ENCODE results near the gene ADARB1. TPM values are rescaled to one million over a fixed set of nuclear protein-coding genes. Genes with fewer than 3 reads are reported as not detected.
"Not testable (repeated sequence)": the region's sequence is repeated elsewhere in the genome, so short reads cannot be mapped to it uniquely, and the experiment has no call there.

The ADARB1 gene
- total RNA-seq, 2 donors from 2014 or later = 72.4 to 85.6 TPM

DNA sequence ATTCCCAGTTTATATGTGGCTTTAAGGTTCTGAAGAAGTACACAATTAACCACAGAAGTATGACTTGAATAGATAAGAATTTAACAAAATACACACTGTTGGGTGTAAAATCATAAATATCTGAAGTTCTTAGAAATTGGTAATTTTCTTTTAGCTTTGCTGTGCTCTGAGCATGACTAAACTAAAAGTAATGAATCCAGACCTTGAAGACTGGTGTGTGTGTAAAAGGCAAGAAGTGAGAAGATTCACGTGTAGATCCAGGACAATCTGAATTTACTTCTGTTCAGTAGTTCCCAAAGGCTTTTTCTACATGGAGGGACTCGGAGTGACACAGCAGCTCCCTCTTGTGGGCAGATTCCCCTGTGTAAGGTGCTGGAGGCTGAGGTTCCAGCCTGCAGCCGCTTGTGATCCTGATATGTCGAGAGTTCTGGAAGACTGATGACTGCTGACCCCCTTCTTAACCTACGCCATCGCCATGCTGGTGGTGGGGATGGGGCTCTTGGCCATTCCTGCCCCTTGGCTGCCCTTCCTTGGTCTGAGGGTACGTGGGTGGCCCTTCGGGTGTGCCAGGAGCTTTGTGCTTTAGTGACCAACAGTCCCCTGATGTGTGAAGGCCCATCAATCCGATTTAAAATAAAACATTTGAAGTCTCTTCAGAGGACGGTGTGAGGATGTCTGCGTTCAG lies 62.7 kb downstream of the ADARB1 start:
- DNase-seq (ENCODE audit: low spot score) = peak; percentile 95
- intact Hi-C loops (cut with DNase I) = loop anchor here (2.0 to 10.0 kb wide), 2 partner anchors 186 to 252 kb away; no protein-coding TSS in a partner anchor

DNA sequence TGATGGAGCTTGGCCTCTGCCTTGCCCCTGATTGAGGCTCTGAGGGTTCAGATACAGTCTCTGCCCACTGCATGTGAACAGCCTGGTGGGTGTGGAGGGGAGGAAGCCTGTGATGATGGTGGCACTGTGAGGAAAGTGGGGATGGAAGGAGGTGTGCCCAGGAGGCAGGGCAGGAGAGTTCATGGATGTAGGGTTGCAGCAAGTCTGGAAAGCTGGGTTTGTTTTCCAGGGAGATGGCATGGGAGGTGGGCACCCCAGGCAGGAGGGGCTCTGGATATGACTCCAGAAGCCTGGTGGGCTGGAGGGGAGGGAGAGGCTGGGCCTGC lies 63.2 kb downstream of the ADARB1 start:
- intact Hi-C loops (cut with DNase I) = loop anchor here (2.0 to 10.0 kb wide), 2 partner anchors 187 to 253 kb away; no protein-coding TSS in a partner anchor
- DNase-seq (ENCODE audit: low spot score) = peak; percentile 43

DNA sequence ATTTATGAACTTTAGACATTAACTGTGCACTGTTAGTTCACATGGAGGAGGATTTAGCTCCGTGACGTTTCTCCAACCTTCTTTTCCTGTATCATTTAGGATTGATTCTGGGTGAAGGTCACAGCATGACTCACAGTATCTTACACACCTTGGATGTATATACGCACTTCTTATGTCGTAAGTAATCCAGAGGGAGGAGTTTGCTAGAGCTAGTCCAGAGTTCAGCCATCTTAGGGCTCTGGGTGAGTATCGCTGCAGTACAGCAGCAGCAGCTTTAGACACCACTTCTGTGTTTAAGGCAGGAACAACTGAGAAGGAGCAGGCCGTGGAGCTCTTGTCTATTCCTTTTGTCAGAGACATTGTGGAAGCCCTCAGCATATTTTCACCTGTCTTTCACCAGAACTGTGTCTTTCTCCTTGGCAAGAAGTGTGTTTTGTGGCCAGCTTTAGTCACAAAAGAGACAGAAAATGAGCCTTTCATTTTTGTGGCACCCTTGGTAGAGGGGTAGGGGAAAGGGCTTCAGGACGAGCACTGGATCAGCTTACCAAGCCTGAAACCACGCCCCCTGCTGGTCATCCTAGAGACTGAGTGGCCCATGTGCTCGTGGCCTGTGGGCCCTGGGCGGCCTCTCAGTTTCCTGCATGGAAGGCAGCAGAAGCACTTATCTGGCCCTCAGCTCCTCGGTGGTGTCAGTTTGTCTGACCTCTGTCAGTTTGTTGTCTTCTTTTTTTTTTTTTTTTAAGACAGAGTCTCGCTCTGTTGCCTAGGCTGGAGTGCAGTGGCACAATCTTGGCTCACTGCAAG lies 64.0 kb downstream of the ADARB1 start:
- DNase-seq (ENCODE audit: low spot score) = peak; percentile 92
- intact Hi-C loops (cut with DNase I) = loop anchor here in 1 of 2 donors (10.0 kb wide), 1 partner anchor 254 kb away; no protein-coding TSS in a partner anchor

DNA sequence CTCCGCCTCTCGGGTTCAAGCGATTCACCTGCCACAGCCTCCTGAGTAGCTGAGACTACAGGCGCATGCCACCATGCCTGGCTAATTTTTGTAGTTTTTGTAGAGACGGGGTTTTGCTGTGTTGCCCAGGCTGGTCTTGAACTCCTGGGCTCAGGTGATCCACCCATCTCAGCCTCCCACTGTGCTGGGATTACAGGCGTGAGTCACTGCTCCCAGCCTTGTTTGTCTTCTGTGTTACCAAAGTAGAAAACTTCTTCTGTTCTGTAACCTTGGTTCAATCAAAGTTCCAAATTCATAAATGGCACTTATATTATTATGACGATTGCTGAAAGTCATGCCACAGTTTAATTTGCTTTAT lies 64.6 kb downstream of the ADARB1 start:
- DNase-seq (ENCODE audit: low spot score) = not testable (repeated sequence)
- intact Hi-C loops (cut with DNase I) = loop anchor here in 1 of 2 donors (10.0 kb wide), 1 partner anchor 254 kb away; no protein-coding TSS in a partner anchor

DNA sequence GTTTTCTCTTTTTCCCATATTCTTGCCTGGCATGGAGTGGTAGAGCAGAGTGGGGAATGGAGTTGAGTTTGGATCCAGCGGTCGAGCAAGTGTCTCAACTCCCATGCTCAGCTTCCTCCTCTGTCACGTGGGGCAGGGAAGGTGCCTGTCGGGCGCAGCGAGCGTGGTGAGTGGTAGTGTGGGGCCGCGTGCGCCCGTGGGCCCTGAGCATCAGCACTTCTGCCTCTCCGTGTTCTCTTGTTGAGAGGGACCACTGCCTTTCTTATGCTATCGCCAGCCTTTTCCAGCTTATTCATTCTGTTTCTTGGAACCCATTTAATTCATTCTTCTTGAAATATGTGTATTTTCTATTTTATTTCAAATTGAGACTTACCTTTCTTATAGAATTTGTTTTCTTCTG lies 65.1 kb downstream of the ADARB1 start:
- intact Hi-C loops (cut with DNase I) = loop anchor here in 1 of 2 donors (10.0 kb wide), 1 partner anchor 255 kb away; no protein-coding TSS in a partner anchor

DNA sequence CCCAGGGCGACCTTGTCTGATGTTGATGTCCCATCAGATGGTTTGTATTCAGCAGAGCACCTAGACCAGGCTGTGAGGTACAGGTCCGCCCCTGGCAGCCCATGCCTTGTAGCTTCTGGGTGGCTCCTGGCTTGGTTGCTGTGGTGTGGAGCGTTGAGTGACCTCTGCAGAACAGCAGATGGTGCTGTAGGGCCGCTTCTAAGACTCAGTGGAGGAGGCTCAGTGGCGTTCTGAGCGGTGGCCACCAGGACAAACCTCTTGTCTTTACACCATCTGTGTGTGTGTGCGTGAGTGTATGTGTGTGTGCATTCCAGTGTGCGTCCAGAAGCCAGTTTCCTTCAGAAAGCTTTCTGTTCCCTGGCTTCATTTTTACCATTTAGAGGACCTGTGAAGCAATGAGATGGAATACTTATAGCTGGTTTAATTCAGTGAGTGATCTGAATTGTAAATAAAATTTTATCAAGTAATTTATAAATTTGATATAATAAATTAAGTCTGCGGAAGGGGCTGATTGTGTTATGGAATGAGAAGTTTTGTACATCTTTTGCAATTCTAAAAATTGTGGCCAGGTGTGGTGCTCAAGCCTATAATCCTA lies 66.1 kb downstream of the ADARB1 start:
- intact Hi-C loops (cut with DNase I) = loop anchor here (5.0 to 10.0 kb wide), 2 partner anchors 64 to 417 kb away; no protein-coding TSS in a partner anchor

More for the DNA sequence above, 65.1 kb downstream of the ADARB1 start:
- DNase-seq (ENCODE audit: low spot score) = peak; percentile 64

DNA sequence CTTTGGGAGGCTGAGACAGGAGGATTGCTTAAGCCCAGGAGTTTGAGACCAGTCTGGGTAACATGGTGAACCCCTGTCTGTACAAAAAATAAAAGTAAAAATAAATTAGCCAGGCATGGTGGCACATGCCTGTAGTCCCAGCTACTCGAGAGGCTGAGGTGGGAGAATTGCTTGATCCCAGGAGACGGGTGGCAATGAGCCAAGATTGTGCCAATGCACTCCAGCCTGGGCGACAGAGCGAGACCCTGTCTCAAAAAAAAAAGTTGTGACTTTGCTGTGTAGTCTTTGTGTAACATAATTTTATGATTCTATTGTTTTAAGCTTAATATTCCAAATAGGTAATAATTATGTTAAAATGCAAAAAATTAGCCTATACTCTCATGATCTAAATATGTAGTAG lies 66.6 kb downstream of the ADARB1 start:
- intact Hi-C loops (cut with DNase I) = loop anchor here (5.0 to 10.0 kb wide), 2 partner anchors 64 to 416 kb away; no protein-coding TSS in a partner anchor
- not testable (repeated sequence) for DNase-seq (ENCODE audit: low spot score)

More for the DNA sequence above, 66.1 kb downstream of the ADARB1 start:
- peak; percentile 93 for DNase-seq (ENCODE audit: low spot score)

DNA sequence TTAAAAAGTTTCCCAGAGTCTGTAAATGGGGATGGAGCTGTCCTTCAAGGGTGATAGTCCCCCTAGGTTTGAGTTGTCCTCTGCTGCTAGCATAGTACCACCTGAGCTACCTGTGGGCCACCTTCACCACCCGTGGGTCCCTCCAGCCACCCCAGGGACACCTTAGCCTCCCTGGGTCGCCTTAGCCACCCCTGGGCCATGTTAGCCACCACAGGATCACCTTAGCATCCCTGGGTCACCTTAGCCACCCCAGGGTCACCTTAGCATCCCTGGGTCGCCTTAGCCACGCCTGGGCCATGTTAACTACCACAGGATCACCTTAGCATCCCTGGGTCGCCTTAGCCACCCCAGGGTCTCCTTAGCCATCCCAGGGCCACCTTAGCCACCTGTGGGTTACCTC lies 67.1 kb downstream of the ADARB1 start:
- peak; percentile 57 for DNase-seq (ENCODE audit: low spot score)
- intact Hi-C loops (cut with DNase I) = loop anchor here (5.0 to 10.0 kb wide), 2 partner anchors 63 to 416 kb away; no protein-coding TSS in a partner anchor

DNA sequence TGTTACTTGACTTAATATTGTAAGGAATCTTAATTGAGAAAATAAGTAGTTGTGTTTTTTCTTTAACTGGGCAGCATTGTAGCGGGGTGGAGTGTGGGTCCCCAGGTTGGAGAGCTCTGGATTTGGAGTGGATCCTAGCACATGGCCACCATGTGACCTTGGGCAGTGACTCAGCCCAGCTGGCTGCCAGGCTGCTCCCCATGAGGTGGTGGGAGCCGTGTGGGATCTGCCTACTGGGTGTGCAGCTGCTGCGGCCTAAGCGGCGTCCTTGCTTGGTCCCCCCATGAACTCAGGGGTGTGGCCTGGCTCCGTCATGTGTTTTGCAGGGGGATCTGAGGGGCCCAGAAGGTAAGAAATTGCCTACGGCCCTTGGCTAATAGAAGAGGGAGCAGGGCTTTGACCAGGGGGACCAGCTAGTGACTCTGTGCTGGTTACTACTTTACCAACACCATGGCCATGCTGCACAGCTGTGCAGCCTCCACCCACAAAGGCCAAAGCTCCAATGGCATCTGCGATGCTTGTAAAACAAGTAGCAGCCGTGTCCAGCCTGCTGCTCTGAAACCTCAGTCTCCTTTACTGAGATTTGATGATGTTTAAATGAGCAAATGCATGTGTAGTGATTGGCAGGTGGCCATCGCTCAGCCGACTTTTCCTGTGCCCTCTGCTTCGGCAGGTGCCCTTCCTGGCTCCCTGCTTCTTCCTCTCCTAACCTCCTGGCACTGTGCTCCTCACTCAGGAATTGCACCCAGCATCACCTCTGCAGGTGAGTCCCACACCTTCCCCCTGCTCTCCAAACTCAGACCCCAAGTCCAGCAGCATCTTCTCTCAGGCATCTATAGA lies 68.3 kb downstream of the ADARB1 start:
- DNase-seq (ENCODE audit: low spot score) = peak; percentile 86
- intact Hi-C loops (cut with DNase I) = loop anchor here (5.0 to 10.0 kb wide), 2 partner anchors 62 to 415 kb away; no protein-coding TSS in a partner anchor

DNA sequence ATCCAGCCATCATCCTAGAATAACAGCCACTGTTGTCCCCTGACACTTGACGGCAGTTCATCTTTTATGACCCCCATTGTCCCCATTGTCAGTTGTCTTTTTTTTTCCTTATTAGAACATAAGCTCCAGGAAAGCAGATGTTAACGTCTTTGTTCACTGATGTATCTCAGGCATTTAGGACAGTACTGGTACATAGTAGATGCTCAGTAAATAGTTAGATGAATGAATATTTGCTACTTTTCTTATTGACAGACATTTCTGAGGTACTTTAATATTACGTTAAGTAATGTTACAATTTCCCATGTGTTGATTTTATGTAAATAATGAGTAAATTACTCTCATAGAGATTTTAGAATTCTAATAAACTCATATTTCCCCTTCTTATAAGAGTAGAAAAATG lies 69.5 kb downstream of the ADARB1 start:
- intact Hi-C loops (cut with DNase I) = loop anchor here (5.0 to 10.0 kb wide), 2 partner anchors 61 to 413 kb away; no protein-coding TSS in a partner anchor
- DNase-seq (ENCODE audit: low spot score) = no peak

DNA sequence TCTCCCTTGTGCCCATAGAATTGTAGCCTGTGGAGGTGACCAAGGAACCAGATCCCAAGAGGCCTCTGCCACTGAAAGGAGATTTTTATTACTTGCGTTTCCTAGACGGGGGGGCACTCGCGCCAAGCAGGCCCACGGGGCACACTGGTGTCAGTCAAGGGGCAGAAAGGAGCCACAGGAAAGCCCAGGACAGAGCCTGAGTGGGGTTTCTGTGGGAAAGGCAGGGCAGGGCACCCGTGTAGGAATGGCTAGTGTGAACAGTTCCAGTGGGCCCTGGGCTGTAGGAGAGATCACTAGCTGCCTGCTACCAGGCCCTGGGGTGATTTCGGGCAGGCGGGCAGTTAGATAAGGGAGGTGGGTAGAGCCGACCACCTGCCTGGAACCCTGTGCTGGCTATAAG lies 70.8 kb downstream of the ADARB1 start:
- peak; percentile 47 for DNase-seq (ENCODE audit: low spot score)
- intact Hi-C loops (cut with DNase I) = loop anchor here in 1 of 2 donors (10.0 kb wide), 1 partner anchor 60 kb away; no protein-coding TSS in a partner anchor

DNA sequence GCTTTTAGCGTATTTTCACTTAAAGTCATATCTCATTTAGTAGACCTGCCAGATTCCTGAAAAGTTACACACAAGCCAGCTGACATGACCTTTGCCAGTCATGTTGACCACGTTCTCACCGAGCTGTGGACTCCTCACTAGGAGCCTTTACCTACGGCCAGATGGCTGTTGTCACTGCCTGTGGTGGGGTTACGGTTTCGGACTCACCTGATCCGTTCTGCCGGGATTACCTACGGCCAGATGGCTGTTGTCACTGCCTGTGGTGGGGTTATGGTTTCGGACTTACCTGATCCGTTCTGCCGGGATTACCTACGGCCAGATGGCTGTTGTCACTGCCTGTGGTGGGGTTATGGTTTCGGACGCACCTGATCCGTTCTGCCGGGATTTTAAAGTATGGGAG lies 71.5 kb downstream of the ADARB1 start:
- not testable (repeated sequence) for DNase-seq (ENCODE audit: low spot score)
- intact Hi-C loops (cut with DNase I) = loop anchor here in 1 of 2 donors (10.0 kb wide), 1 partner anchor 59 kb away; no protein-coding TSS in a partner anchor

DNA sequence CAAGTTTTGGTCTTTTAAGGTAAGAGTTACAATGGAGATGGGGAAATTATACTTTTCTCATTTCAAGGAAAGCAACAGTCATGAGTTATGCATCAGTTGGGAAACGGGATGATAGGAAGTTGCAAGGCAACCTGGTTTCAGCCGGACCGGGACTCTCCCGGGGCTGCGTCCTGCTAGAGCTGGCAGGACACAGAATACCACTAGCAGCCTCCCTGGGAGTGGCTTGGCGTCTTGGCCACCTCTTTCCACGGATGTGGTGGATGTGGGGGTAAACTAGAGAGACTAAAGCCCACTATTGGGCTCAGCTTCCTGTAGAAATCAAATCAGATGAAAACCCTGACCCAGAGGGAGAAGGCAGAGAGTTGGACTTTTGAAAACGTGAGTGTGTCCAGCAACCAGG lies 71.9 kb downstream of the ADARB1 start:
- peak; percentile 87 for DNase-seq (ENCODE audit: low spot score)
- intact Hi-C loops (cut with DNase I) = loop anchor here in 1 of 2 donors (10.0 kb wide), 1 partner anchor 58 kb away; no protein-coding TSS in a partner anchor

DNA sequence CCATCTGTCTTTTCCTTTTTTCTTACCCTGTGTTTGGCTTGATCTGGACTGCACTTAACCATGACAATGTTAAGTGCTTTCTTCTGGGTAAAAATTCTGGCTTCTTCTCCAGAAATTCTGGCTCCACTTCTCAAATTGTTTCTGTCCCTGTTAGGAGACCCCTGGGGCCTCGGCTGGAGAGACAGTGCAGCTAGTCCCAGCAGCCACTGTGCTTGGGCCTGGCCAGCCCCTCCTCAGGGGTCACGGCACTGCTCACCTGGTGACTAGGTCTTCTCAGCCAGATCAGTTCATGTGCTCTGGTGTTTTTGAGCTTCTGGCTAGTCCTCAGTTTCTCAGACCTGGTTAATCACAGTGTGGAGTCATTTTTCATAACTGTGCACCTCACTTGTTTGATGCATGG lies 72.4 kb downstream of the ADARB1 start:
- no peak for DNase-seq (ENCODE audit: low spot score)
- intact Hi-C loops (cut with DNase I) = loop anchor here in 1 of 2 donors (10.0 kb wide), 1 partner anchor 58 kb away; no protein-coding TSS in a partner anchor

DNA sequence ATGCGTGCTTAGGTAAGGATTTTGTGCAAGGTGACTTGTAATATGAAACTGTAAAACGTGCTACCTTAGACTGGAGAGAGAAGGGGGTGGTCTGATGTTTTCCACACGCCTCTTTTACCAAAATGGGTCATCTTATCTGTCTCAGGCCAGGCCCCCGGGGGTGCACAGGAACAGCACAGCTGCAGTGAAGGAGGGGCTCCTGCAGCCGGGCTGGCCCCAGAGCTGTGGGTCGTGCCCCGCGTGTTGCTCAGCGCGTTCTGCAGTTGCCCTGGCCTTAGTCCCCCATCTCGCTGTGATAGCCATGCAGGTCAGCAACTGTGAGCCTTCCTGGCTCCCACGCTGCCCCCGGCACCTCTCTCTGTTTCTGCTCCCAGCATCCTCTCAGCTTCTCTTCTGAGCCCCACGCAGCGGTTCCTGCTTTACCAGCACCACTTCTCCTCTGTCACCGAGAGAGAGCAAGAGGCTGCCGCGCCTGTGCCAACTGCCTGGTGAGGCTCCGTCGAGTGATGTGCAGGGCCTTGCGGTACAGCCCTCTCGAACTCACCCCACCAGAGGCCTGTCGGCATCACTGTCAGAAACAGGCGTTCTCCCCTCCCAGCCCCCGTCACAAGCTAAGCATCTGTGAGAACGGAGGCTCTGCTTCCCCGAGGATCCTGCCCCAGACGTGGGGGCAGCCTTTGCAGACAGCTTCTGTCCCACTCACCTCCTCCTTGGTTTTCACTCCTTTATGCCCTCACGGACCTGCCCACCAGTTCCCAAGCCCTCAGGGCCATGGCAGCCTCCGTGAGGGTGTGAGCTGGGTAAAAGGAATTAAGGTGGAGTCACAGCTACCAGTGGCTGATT lies 73.3 kb downstream of the ADARB1 start:
- intact Hi-C loops (cut with DNase I) = loop anchor here in 1 of 2 donors (10.0 kb wide), 1 partner anchor 57 kb away; no protein-coding TSS in a partner anchor
- peak; percentile 70 for DNase-seq (ENCODE audit: low spot score)

DNA sequence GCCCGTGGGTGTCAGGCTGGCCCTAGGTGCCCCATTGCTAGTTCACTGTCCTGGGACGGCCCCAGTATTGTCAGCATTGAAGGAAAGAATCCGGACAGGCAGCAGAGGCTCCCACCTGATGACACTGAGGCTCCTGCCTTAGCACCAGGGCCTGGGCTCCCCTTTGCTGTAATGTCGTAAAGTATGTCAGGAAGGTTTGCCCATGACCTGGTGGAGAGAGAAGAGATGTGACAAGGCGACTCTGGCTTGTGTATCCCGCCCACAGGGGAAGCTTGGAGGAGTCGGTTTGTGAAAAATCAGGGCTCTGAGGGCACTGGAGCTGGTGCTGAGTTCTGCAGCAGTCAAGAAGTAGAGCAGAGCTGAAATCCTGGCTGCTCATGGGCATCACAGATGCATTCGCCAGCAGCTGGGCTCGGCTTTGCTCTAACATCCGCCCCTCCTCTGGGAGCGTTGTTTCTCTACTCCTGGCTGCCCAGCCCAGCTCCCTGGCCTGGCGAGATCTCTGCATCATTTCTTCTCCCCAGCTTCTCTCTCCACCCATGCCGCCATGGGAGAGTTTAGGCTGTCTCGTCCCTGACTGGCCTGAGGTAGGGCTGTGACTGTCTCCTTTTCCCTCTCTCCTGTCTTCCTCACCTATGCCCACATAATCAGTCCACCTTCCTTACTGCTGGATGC lies 74.1 kb downstream of the ADARB1 start:
- intact Hi-C loops (cut with DNase I) = loop anchor here in 1 of 2 donors (10.0 kb wide), 1 partner anchor 56 kb away; no protein-coding TSS in a partner anchor
- peak; percentile 67 for DNase-seq (ENCODE audit: low spot score)

DNA sequence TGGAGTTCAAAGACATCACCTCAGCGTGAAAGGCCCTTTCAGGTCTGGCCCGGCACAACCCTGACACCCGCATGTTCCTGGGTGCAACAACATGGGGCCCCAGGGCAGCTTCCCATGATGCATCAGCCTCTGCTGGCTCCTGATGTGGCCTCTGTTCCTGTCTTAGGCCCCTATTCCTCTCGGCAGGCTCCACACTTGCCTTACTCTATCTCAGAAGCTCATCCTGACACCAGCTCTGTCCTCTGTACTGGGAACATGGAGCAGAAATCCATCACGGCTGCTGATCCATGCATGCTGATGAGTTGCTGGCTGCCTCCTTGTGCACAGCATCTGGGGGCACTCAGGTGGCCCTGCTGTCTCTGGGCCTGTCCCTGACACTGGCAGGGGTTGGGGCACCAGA lies 74.6 kb downstream of the ADARB1 start:
- intact Hi-C loops (cut with DNase I) = loop anchor here in 1 of 2 donors (10.0 kb wide), 1 partner anchor 56 kb away; no protein-coding TSS in a partner anchor
- DNase-seq (ENCODE audit: low spot score) = peak; percentile 63

Data from posterior vena cava (tissue), 2 donors.